SIG-M5 (cell line): ENCODE measurements around the gene NTN3.

Experiments
- DNase-seq: peaks from one replicate; lab custom pipeline; 2025; lab: John Stamatoyannopoulos, UW

The NTN3 gene

DNA sequence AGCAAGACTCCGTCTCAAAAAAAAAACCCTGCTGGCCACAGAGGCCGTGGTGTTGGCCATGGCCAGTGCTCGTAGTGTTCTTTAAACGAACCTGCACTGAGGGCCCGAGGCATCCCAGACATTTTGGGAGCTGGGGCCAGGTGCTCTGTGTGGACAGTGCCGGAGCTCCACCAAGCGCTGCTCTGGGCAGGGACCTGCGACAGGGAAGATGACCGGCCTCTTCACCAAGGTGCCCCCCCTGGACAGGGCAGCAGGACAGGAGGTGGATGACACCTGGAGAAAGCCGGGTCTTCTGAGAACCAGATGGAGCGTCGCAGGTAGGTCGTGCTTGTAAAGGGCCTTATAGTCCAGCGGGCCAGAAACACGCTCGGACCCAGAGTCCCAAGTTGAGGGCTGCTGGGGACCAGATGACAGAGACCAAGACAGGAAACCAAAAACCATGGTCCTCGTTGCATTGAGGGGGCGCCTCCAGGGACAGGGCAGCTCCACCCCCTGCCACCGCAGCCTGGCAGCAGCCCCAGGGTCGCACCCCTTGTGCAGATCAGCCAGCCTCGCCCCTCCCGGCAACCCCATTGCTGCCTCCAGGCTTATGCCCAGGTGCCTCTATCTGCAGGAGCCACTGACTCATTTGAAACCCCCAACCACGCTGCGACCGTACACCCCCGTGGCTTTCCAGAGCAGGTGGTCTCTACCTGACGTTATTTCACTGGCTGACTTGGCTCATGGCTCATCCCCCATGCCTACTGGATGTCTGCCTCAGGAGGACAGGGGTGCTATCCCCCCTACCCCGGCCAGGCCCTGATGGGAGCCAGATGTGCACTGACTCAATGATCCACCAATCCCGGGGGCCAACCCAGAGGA, 4.2 kb upstream of the NTN3 start:
- no peak for DNase-seq

DNA sequence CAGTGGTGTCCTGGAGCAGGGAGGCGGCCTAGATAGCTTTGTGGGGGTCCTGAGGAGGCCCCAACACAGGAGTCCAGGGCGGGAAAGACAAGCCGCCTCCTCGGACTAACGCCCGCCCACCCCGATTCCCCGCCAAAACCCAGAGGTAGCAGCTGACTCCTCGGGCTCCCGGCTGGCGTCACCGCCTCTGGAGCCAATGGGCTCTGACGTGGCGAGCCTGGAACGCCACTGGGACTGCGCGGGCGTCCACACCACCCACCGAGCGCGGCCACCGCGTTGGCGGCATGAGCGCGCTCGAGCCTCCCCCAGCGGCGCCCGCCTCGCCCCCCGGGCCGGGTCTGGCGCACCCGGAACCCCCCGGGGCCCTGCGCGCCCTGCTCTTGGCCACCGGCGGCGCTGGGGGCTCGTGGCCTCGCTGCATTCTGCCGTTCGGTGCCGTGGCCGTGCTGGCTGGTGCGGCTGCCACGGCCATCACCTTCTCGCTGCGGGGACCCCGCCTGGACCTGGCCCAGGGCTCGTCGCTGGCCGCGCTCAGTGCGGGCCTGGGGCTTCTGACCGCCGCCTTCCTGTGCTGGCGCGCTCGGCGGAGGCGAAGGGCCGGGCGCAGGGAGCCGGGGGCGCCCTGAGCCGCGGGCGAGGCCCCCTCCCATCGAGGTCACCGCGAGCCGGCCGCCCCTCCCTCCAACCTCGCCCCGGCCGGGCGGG, 3.4 kb upstream of the NTN3 start:
- DNase-seq, result no peak

DNA sequence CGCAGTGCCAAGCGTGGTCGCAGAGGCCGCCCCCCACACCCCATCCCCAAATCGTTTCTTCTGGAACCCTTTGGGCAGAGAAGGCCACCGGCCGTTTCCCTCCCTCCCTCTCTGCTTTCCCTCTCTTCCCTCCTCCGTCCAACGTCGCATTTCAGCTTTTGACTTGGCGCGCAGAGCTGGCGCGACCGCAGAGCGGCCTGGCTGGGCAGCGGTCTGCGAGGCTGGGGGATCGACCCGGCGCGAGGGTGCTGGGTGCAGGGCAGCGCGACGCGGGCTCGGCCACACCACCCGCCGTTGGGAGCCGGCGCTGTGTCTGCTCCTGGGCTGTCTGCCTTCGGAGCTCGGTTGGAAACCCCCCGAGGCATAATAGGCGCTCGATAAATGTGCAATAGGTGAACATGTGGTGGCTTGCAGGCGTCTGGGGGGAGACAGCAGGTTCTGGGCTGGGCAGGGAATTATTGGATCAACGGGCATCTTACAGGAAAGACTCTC, 2.8 kb upstream of the NTN3 start:
- DNase-seq, result no peak

DNA sequence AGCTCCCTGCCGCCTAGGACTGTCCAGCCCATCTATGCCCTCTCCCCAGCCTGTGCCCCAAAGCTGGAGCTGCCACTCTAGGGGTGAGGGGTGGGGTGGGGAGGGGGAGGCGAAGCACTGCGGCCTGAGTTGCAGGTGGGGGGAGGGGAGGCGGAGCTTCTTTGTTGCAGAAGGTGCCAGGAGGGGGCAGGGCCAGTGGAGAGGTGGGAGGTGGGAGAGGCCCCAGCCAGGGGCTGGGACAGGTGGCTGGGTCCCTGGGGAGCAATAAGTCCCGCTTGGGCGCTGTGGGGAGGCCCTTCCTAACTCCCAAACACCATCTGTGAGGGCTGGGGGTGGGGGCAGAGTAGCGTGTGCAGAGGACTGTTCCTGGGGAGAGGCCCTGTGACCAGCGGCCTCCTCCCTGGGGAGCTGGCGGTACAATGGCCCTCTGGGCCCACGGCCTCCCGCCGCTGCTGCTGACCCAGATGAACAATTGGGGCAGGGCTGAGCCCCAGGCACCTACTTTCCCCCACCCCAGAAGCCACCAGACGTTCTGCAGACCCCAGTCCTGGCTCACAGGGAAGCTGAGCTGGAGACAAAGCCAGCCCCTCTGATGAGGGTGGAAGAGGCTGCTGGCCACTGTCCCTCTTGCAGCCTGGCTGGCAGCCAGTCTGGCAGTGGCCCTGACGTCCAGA, 2.2 kb upstream of the NTN3 start:
- DNase-seq, result no peak

DNA sequence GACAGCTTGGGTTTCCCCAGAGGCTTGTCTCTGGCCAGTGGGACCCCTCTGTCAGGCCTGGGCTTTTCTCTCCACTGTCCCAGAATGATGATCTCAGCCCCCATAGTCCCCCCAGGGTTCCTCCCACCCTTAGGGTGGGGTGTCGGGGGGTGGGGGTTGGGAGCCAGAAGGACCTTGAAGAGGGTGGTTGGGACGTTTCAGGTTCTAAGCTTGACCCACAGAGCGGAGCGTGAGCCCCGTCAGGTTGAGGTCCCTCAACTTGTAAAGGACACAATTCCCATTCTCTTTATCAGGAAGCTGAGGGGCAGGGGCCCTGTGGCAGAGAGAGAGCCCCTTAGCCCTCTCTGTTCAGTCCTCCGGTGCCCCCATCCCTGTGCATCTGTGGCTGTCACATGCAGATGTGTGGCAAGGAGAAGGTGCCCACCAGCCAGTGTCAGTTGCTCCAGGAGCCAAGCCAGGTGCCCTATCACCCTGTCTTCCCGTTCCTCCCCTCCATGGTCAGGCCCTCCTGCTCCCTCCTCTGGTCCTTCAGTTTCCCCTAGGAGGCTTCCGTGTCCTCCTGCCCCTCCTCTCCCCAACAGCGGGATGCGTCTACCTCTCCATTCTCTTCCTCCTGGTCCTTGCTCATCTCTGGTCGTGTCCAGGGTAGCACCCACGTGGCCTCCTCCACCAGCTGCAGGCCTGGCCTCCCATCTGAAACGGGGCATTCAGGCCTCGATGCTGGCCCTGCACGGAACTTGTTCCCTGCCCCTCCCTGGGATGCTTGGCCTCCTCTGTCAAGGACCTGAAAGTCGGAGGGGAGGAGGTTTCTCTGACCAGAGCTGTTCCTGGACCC, 1.5 kb upstream of the NTN3 start:
- DNase-seq, result no peak

DNA sequence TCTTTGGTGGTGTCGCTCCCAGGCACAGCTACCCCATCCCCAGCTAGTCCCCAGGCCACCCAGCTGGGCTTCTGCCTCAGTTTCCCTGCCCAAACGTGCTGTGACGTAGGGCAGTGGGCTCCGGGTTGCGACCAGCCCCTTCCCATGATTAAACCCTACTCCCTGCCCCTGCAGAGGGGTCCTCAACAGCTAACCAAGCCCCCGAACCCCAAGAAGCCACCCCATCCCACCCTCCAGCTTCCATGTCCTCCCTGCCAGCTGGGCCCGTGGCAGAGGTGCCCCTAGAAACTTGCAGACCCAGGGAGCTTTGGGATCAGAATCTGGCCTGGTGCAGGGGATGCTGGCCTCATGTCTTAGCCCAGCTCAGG, 879 bp upstream of the NTN3 start:
- DNase-seq, result no peak

DNA sequence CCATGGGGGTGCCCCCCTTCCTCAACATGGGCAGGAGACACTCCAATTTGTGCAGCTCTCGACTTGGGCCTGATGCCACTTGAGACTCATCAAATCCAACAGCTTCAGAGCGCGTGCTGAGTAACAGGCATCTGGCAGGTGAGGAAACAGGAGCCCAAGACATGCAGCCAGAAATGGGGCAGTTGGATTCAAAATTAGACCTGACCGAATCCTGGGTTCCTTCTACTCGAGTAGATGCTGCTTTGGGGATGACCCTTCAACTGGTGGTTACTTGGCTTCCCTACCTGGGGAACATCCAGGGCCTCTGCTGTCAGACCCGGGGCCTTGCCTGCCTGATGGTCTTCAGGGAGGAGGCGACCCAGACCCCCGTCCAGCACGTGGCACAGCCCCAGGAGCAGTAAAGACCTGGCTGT, 488 bp upstream of the NTN3 start:
- DNase-seq, result no peak

DNA sequence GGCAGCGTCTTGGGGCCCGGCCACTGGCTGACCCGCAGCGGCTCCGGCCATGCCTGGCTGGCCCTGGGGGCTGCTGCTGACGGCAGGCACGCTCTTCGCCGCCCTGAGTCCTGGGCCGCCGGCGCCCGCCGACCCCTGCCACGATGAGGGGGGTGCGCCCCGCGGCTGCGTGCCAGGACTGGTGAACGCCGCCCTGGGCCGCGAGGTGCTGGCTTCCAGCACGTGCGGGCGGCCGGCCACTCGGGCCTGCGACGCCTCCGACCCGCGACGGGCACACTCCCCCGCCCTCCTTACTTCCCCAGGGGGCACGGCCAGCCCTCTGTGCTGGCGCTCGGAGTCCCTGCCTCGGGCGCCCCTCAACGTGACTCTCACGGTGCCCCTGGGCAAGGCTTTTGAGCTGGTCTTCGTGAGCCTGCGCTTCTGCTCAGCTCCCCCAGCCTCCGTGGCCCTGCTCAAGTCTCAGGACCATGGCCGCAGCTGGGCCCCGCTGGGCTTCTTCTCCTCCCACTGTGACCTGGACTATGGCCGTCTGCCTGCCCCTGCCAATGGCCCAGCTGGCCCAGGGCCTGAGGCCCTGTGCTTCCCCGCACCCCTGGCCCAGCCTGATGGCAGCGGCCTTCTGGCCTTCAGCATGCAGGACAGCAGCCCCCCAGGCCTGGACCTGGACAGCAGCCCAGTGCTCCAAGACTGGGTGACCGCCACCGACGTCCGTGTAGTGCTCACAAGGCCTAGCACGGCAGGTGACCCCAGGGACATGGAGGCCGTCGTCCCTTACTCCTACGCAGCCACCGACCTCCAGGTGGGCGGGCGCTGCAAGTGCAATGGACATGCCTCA, 773 bp downstream of the NTN3 start:
- no peak for DNase-seq

DNA sequence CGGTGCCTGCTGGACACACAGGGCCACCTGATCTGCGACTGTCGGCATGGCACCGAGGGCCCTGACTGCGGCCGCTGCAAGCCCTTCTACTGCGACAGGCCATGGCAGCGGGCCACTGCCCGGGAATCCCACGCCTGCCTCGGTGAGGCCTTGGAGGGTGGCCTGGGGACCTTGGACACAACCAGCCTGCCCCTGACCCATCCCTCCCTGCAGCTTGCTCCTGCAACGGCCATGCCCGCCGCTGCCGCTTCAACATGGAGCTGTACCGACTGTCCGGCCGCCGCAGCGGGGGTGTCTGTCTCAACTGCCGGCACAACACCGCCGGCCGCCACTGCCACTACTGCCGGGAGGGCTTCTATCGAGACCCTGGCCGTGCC, 1.4 kb downstream of the NTN3 start:
- DNase-seq, result no peak

DNA sequence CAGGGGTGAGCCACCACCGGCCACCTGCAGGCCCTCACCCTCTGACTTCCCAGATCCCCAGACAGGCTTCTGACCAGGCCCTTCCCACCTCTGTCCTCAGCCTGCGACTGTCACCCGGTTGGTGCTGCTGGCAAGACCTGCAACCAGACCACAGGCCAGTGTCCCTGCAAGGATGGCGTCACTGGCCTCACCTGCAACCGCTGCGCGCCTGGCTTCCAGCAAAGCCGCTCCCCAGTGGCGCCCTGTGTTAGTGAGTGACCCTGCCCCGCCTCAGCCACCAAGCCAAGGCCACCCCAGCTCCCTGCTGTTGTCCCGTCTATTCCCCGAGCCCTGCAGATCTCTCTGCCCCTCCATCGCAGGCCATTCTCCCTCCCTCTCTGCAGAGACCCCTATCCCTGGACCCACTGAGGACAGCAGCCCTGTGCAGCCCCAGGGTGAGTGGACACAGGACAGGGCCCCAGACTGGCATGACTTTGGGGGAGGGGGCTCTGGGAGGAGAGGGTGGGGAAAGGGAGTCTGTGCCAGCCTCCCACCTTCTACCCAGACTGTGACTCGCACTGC, 1.9 kb downstream of the NTN3 start:
- DNase-seq, result no peak

DNA sequence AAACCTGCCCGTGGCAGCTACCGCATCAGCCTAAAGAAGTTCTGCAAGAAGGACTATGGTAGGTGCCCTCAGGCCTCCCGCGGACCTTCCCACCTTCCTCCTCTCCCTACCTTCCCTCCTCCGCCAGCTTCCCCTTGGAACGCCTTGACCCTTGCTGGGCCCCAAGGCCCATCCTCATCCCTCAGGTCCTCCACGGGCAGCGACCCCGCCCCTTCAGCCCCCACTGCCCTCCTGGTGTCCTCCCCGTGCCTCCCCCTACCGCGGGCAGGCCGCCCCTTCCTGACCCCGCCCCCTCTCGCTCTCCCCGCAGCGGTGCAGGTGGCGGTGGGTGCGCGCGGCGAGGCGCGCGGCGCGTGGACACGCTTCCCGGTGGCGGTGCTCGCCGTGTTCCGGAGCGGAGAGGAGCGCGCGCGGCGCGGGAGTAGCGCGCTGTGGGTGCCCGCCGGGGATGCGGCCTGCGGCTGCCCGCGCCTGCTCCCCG, 2.4 kb downstream of the NTN3 start:
- no peak for DNase-seq

DNA sequence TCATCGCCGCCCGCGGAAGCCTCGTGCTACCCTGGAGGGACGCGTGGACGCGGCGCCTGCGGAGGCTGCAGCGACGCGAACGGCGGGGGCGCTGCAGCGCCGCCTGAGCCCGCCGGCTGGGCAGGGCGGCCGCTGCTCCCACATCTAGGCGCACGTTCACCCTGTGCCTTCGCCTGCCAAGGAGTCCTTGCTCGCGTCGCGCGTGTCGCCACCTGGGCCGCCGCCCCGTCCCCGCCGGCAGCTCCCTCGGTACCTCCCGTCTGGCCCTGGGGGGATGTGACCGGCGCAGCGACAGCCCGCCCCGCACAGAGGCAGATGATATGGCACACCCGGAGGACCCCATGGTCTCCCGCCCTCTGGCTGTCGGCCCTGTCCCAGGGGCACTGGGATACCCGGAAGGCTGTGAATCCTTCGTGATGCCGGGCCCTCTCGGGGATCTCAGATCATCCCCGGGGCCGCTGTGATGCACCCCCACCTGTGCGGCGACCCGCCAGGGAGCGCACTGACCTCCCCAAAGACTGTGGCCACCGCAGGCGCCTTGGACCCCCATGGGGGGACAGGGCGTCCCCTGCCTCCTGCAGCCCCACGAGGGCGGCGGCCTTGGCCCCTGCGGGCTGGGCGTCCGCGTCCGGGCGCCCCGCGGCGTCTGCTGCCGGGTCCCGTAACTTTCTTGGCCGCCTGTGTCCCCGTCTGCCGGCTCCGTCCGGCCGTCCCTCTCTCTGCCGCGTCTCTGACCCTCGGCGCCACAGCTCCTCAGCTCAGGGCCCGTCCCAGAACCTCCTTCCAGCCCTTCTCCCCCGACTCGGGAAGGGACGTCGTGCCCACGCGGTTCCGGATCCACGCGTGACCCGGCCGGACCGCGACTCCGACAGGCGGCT, 3.1 kb downstream of the NTN3 start:
- DNase-seq, result no peak

DNA sequence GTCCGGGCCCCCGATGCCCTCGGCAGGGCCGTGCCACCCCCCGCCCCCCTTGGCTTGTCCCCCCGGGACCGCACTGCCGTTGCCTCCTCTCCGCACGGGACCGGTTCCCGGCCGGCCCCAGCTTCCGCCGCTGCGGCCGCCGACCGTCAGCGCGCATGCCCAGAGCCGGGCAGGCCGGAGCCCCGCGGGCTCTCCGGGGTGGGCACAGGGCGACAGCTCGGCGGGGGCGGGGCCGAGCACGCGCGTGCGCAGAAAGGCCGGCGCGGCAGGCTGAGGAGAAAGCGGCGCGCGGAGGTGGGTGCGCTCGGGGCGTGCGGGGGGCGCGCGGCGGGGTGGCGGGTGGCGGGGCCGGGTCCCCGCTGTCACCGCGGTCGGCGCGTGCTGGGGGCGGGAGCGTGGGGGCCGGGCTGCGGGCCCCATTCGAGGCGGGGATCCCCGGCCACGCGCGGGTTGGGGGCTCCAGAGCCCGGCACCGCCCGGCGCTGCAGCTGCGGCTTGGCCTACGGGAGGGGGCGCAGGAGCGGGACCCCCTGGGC, 3.8 kb downstream of the NTN3 start, which contains the start of gene TBC1D24:
TBC1D24 (plus strand) TSS at position 251 of the 536 bp plus-strand sequence. CDS start 21,022 bp downstream, outside the sequence.
- no peak for DNase-seq

DNA sequence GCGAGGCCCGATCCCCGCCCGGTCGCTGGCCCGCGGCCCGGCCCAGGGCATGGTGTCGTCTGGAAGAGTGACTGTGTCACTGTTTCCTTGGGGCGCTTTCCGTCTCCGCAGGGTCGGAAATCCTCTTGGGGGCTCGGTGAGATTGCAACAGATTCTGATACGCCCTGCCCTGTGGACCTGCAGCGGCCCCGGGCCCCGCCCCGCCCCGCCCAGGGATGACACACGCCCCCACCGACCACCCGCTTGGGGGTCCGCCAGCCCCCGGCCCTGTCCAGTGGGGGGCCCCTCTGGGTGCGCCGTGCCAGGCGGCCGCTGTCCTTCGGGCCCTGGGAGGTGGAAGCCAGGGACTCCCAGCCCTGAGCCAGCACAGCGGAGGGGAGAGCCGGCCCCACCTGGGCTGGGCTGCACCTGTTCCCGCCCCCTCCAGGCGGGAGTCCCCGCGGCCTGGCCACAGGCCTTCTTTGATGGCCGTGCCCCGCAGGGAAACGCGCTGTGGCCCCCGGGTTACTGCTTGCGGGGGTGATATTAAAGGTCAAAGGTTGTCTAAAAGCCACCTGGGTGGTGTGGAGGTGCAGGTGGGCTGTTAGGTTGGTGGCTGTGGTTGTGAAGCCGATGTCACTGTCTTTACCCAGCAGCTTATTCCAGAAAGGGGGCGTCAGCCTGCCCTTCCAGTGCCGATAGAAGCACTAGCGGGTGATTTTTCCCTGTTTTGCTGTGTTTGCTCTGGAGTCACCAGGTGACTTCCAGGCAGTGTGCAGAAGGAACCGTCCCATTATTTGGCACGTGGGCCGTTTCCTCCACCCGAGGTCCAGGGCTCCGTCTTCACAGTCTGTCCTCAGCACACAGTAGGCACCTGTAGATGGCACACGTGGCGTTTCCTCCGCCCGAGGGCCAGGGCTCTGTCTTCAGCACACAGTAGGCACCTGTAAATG, 4.6 kb downstream of the NTN3 start:
- no peak for DNase-seq

DNA sequence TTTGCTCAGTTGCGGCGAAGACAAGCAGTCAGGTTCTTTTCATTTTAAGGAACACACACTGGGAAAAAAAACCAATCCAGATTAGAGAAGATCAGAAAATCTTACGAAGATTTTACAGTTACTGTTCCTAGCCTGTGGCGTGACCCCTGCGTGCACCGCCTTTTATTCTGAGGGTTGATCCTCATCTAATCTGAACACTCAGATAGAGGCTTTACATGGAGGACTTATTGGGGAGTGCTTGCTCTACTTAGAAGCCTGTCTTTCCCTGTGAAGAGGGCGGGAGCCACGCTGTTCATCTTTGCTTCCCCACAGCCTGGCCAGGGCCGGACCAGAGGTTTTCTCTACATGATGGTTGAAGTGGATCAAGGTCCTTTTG, 5.2 kb downstream of the NTN3 start:
- no peak for DNase-seq

DNA sequence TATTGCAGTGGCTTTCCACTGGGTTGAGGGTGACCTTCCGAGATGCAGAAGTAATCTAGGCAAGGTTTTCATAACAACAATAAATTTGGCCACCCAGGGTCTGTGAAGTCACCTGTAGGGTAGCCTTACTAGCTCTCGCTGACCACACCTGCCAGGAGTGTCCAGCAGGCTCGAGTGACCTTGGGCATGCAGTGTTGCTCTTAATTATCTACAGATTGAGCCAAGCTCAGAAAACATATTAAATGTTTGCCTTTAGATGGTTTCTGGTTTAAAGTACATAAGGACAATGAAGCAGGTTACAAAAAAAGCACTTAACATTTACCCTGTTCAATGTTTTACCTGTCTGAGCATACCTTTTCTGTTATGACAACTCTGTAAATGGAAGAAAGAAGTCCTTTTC, 5.6 kb downstream of the NTN3 start:
- DNase-seq, result no peak

DNA sequence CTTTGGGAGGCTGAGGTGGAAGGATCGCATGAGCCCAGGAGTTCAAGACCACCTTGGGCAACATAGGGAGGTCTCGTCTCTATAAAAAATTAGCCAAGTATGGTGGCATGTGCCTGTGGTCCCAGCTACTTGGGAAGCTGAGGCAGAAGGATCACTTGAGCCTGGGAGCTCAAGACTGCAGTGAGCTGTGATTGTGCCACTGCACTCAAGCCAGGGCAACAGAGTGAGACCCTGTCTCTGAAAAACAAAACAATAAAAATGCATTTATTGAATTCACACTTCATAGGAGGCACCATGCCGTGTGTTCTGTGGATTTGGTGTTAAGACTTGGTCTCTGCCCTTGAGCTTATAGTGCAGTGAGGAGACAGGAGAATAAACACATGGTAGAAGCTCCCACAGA, 6.2 kb downstream of the NTN3 start:
- DNase-seq, result no peak

DNA sequence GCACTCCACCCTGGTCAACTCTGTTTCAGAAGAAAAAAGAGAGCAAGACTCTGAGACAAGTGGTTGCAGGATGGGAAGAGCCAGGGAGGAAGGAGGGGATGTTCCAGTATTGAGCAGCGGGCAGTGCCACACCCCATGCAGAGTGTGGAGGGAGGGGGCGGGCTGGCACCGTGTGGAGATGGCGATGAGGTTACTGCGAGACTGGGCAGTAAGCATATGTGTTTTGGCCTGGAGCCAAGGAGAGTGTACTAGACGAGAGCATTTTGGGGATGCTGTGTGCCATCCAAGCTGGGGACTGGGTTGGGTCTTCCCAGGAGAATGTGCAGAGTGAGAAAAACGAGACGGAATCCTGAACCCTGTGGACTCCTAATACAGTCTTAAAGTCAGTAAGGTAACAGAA, 7.2 kb downstream of the NTN3 start:
- no peak for DNase-seq
